ENCODE results near the gene ASMT. TPM values are rescaled to one million over a fixed set of nuclear protein-coding genes. Genes with fewer than 3 reads are reported as not detected.

ASMT gene
- total and polyA plus RNA-seq, 2 donors (not counting 1 experiment from before 2014, with no cell fraction given), result not detected

GRCh38 chrX:1598876-1599790 is 15.7 kb upstream of the ASMT start:
- Histone ChIP-seq H2AFZ (ENCODE audit: low read length) (no peak overlapping the region), H4K20me1 (ENCODE audit: control insufficient read depth, extremely low read depth, insufficient read depth, low read length) (no peaks in the 10 kb centered on the region), H3K4me2 (ENCODE audit: extremely low read depth, insufficient read depth, low read length) (no peak overlapping the region), H3K27me3 (ENCODE audit: control insufficient read depth, insufficient read depth, low read length) (no peaks in the 10 kb centered on the region), H3K9me3 (ENCODE audit: control insufficient read depth, insufficient read depth, low read depth, low read length) (no peaks in the 10 kb centered on the region), H3K27ac (ENCODE audit: insufficient read depth, low read length) (no peak overlapping the region), H3K79me2 (ENCODE audit: control insufficient read depth, insufficient read depth, low read length) (peaks cover 21% of the 10 kb centered on the region), H3K9ac (ENCODE audit: insufficient read depth, low read length) (no peak overlapping the region), H3K36me3 (ENCODE audit: control insufficient read depth, insufficient read depth, low read length) (peaks cover 44% of the 10 kb centered on the region), H3K4me1 (ENCODE audit: control insufficient read depth, extremely low read depth, insufficient read depth, low read length) (no peaks in the 10 kb centered on the region), H3K4me3 (replicated peaks in 1 of 4; ENCODE audit: control extremely low read depth in 1 of 4, insufficient read depth in 1 of 4, low read depth in 3 of 4, low read length in 4 of 4) (no peak overlapping the region)
- DNase-seq (ENCODE audit: low read depth in 2 of 2), result no peak
- TF ChIP-seq CTCF (conservative IDR thresholded peaks at IDR 0.05 in 1 of 2, IDR thresholded peaks at IDR 0.05 in 1 of 2; ENCODE audit: low read depth in 1 of 2, low read length in 2 of 2) (no peak), EZH2 (IDR thresholded peaks at IDR 0.05; ENCODE audit: low read length, missing control alignments) (no peak)

- Histone ChIP-seq H3K27ac (ENCODE audit: insufficient read depth, low read length) (no peak overlapping the region), H3K36me3 (ENCODE audit: control insufficient read depth, insufficient read depth, low read length) (peaks cover 40% of the 10 kb centered on the region), H3K4me1 (ENCODE audit: control insufficient read depth, extremely low read depth, insufficient read depth, low read length) (no peaks in the 10 kb centered on the region), H4K20me1 (ENCODE audit: control insufficient read depth, extremely low read depth, insufficient read depth, low read length) (no peaks in the 10 kb centered on the region), H3K27me3 (ENCODE audit: control insufficient read depth, insufficient read depth, low read length) (no peaks in the 10 kb centered on the region), H3K4me3 (replicated peaks in 1 of 4; ENCODE audit: control extremely low read depth in 1 of 4, insufficient read depth in 1 of 4, low read depth in 3 of 4, low read length in 4 of 4) (no peak overlapping the region), H3K9me3 (ENCODE audit: control insufficient read depth, insufficient read depth, low read depth, low read length) (no peaks in the 10 kb centered on the region), H3K4me2 (ENCODE audit: extremely low read depth, insufficient read depth, low read length) (no peak overlapping the region), H3K79me2 (ENCODE audit: control insufficient read depth, insufficient read depth, low read length) (peaks cover 16% of the 10 kb centered on the region), H3K9ac (ENCODE audit: insufficient read depth, low read length) (no peak overlapping the region), H2AFZ (ENCODE audit: low read length) (no peak overlapping the region)
- no peak for DNase-seq (ENCODE audit: low read depth in 2 of 2)
- TF ChIP-seq EZH2 (IDR thresholded peaks at IDR 0.05; ENCODE audit: low read length, missing control alignments) (no peak), CTCF (conservative IDR thresholded peaks at IDR 0.05 in 1 of 2, IDR thresholded peaks at IDR 0.05 in 1 of 2; ENCODE audit: low read depth in 1 of 2, low read length in 2 of 2) (no peak)
Observed at GRCh38 chrX:1599791-1600405, 15.0 kb upstream of the ASMT start.

DNA sequence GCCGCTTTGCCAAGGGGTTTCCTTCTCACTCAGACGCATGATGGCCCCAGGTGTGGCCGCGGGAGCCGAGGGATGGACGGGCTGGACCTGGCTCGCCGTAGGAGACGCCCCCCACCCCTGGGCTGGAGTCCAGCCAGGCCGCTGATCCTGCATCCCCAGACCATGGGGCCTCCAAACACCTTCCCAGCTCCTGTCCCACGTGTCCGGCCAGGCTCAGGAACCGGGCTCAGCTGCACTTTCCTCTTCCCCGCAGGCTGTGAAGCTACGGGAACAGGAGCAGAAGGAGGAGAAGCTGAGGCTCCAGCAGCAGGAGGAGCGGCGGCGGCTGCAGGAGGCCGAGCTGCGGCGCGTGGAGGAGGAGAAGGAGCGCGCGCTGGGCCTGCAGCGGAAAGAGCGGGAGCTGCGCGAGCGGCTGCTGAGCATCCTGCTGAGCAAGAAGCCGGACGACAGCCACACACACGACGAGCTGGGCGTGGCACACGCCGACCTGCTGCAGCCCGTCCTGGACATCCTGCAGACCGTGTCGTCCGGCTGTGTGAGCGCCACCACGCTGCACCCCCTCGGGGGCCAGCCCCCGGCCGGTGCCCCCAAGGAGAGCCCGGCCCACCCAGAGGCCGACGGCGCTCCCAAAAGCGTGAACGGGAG is 14.3 kb upstream of the ASMT start:
- Histone ChIP-seq H3K4me3 (replicated peaks in 1 of 4; ENCODE audit: control extremely low read depth in 1 of 4, insufficient read depth in 1 of 4, low read depth in 3 of 4, low read length in 4 of 4) (no peak overlapping the region), H3K9ac (ENCODE audit: insufficient read depth, low read length) (no peak overlapping the region), H2AFZ (ENCODE audit: low read length) (no peak overlapping the region), H3K4me1 (ENCODE audit: control insufficient read depth, extremely low read depth, insufficient read depth, low read length) (no peaks in the 10 kb centered on the region), H3K36me3 (ENCODE audit: control insufficient read depth, insufficient read depth, low read length) (peaks cover 35% of the 10 kb centered on the region), H3K4me2 (ENCODE audit: extremely low read depth, insufficient read depth, low read length) (no peak overlapping the region), H3K27me3 (ENCODE audit: control insufficient read depth, insufficient read depth, low read length) (no peaks in the 10 kb centered on the region), H4K20me1 (ENCODE audit: control insufficient read depth, extremely low read depth, insufficient read depth, low read length) (no peaks in the 10 kb centered on the region), H3K27ac (ENCODE audit: insufficient read depth, low read length) (no peak overlapping the region), H3K9me3 (ENCODE audit: control insufficient read depth, insufficient read depth, low read depth, low read length) (no peaks in the 10 kb centered on the region), H3K79me2 (ENCODE audit: control insufficient read depth, insufficient read depth, low read length) (peaks cover 12% of the 10 kb centered on the region)
- DNase-seq (ENCODE audit: low read depth in 2 of 2), result no peak
- TF ChIP-seq CTCF (conservative IDR thresholded peaks at IDR 0.05 in 1 of 2, IDR thresholded peaks at IDR 0.05 in 1 of 2; ENCODE audit: low read depth in 1 of 2, low read length in 2 of 2), result no peak
- no peak for TF ChIP-seq EZH2 (IDR thresholded peaks at IDR 0.05; ENCODE audit: low read length, missing control alignments)

Data from fibroblast of lung (primary cell).